ENCODE measurements around the gene EGLN3.
"Not testable (repeated sequence)": the region's sequence is repeated elsewhere in the genome, so short reads cannot be mapped to it uniquely, and the experiment has no call there.

EGLN3 gene

GRCh38 chr14:33978892-33979612 is 28.2 kb upstream of the EGLN3 start:
- TF ChIP-seq CTCF (conservative IDR thresholded peaks at IDR 0.05; ENCODE audit: low read length) = no peak
- DNase-seq (ENCODE audit: low read depth) = no peak
- no peak overlapping the region for H3K4me3 ChIP-seq (ENCODE audit: low read length)

- DNase-seq (ENCODE audit: low read depth) = no peak
- TF ChIP-seq CTCF (conservative IDR thresholded peaks at IDR 0.05; ENCODE audit: low read length) = no peak
- H3K4me3 ChIP-seq (ENCODE audit: low read length) = no peak overlapping the region
Measured at GRCh38 chr14:33972583-33973081, 21.8 kb upstream of the EGLN3 start.

- not testable (repeated sequence) for DNase-seq (ENCODE audit: low read depth)
Measured at GRCh38 chr14:33969846-33970245, 19.0 kb upstream of the EGLN3 start.

GRCh38 chr14:33968722-33969121 is 17.8 kb upstream of the EGLN3 start:
- no peak for TF ChIP-seq CTCF (conservative IDR thresholded peaks at IDR 0.05; ENCODE audit: low read length)
- H3K4me3 ChIP-seq (ENCODE audit: low read length) = no peak overlapping the region
- no peak for DNase-seq (ENCODE audit: low read depth)

More at GRCh38 chr14:33969846-33970245, 19.0 kb upstream of the EGLN3 start:
- not testable (repeated sequence) for H3K4me3 ChIP-seq (ENCODE audit: low read length)

GRCh38 chr14:33967138-33967537 is 16.3 kb upstream of the EGLN3 start:
- no peak for TF ChIP-seq CTCF (conservative IDR thresholded peaks at IDR 0.05; ENCODE audit: low read length)
- DNase-seq (ENCODE audit: low read depth) = no peak

GRCh38 chr14:33966276-33966675 is 15.4 kb upstream of the EGLN3 start:
- no peak for TF ChIP-seq CTCF (conservative IDR thresholded peaks at IDR 0.05; ENCODE audit: low read length)
- H3K4me3 ChIP-seq (ENCODE audit: low read length) = no peak overlapping the region
- no peak for DNase-seq (ENCODE audit: low read depth)

More at GRCh38 chr14:33967138-33967537, 16.3 kb upstream of the EGLN3 start:
- no peak overlapping the region for H3K4me3 ChIP-seq (ENCODE audit: low read length)

- H3K4me3 ChIP-seq (ENCODE audit: low read length) = no peak overlapping the region
- no peak for TF ChIP-seq CTCF (conservative IDR thresholded peaks at IDR 0.05; ENCODE audit: low read length)
- DNase-seq (ENCODE audit: low read depth) = no peak
Measured at GRCh38 chr14:33964599-33965317, 13.9 kb upstream of the EGLN3 start.
